Activated naive CD4-positive, alpha-beta T cell (primary cell): ENCODE measurements around the gene RUNX1.
A peak's percentile ranks its signal among the peaks of the same experiment; 100 is the strongest.

ENCODE experiments used
- DNase-seq, 4 experiments: peaks; one replicate each; lab custom pipeline; 2025; lab: John Stamatoyannopoulos, UW

Gene RUNX1

GRCh38 chr21:35036465-35037383 is 12.4 kb downstream of the RUNX1 start:
- no peak for DNase-seq

- no peak for DNase-seq
Measured at GRCh38 chr21:35035581-35035980, 13.5 kb downstream of the RUNX1 start.

GRCh38 chr21:35035116-35035515 is 14.0 kb downstream of the RUNX1 start:
- no peak for DNase-seq

DNA sequence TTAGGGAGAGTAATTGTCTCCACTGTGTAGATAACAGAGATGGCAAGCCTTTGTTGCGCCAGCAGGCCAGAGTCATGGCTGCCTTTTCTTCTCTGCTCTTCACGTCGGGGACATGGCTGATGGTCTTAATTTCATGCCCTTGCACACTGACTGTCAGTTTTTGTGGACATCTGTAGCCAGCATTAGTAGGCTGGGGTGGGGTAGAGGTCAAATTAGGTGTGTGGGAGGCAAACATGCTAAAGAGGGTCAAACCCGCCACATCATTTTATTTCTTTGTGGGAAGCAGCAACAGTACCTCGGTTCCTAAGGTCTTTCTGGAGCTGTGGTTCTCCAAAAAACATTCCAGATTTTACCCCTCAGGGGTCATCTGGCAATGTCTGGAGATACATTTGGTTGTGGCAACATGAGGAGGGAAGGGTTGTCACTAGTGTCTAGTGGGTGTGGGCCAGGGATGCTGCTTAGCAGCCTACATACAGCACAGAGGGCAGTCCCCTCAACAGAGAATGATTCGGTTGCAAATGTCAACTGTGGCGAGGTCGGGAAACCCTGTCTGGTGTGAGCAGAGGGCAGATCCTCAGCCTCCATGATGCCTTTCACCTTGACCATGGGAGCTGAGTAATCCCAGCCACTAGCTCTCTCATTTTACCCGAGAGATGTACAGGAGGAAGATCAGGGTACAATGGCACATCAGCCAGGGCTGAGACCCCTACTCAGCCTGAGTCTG is 14.7 kb downstream of the RUNX1 start:
- no peak for DNase-seq

DNA sequence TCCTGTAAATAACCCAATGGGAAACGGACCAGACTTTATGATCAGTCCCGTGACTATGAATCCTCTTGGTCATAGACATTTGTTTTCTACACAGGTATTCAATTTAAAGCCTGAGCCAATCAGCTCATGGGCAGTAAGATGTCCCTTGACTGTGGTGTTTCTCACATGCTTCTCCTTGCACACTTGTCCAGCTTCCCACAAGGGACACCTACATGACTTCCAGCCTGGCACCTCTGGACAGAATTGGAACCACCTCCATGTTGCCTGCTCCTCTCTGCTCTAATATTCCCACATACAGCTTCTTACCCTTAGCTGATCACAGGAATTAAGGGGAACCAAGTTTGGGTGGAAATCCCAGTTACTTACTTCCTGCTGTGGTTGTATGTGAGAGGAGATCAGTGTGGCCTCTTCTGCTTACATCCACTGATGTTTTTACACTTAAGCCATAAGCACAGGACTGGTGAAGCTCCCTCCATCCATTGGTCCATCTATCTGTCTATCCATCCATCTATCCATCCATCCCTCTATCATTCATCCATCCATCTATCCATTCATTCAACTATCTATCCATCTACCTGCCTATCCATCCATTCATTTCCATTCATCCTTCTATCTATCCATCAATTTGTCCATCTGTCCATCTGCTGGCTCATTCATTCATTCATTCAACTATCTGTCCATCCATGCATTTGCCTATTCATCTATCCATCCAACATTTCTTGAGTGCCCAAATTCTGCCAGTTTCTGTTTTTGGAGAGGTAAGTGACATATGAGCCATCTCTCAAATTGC is 16.4 kb downstream of the RUNX1 start:
- DNase-seq: no peak

DNA sequence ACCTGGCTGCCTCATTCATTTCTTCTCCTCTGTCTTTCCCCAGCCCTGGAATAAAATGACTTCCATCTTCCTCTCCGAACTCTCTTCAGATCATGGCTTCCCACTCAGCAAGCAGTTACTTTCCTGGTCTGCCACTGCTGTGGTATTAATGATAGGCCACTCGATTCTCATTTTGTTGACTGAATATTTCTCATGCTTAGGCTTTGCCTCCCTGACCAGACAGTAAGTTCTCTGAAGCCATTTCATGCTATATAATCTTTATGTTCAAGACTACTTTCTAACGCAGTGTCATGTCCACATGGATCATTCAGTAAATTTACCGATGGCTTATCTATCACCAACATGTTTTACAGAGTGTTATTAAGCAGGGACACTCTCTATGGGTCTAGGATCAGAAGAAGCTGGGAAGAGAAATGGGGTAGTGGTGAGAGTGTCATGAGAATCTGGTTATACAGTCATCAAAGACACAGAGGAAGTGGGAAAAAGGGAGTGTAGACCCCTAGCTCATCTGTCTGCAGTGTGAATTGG is 20.6 kb downstream of the RUNX1 start:
- no peak for DNase-seq

DNA sequence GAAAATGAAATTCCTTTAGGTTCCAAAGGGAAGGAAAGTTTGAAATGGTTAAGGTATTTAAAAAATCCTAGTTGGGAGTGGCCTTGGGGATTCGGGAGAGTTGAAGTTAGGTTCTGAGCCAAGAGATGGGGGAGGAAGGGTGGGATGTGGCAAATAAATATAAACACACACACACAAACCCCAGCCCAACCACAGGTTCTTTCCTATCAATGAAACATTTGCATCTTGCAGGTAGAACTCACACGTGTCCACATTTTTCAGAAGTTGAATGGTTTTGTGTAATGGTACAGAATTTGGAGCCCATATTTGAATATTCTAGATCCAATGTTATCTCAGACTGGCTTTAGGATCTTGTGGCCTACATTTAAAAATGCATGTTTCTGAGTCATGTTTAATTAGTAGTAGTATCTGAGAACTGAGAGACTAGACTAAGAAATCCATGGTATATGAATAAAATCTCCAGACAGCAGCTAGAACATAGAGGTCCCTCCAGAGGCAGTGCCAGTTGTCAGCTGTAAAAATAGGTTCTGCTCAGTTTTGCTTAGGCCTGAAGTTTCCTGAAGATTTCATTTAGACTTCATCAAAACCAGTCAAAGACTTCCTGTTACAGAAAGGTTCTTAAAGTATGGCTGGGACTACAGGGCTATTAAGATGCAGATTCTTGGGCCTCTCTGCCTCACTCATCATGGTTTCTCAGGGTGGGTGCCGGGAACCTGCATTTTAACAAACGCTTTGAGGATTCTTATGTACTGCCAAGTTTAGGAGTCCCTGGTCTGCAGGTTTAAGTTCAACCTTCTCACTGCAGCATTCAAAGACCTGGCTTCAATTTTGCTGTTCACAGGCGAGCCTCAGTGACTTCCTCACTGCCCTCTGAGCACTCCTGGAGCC is 21.3 kb downstream of the RUNX1 start:
- DNase-seq: no peak

DNA sequence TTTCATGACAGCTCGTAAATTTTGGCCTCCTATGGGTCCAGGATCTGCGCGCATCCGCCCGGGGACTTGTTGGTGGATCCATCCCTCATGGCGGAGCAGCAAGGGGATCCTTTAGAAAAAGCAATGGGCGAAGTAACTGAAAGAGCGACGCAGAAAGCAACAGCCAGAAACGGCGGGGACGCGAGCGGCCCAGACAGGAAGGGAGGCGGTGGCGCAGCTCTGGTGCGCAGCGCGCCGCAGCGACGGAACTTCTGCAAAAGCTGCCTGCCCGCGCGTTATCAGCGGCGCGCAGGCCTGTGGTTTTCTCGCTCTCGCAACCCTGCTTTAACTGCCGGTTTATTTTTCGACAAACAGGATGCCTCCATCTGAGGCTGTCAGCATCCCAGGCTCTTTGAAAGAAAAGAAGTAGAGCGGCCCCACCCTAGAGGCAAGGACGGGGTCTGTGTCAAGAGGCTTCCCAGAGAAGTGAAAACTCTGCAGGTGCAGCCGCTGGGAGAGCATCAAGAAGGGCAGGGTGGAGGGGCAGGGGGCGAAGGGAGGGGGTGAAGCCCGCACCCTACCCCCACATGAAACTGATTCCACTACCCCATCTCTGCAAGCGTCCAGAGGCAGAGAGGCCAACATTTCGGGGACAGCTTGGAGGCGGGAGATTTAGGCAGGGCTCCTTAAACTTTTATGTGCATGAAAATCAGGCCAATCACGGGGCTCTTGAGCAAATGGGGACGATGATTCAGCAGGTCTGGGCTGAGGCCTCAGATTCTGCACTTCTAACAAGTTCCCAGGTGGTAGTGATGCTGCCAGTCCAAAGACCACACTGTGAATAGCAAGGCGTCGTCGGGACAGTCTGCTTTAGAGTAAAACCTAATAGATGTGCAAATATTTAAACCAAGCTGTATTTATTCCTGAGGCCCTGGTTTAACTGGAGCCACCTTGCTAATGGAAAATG is 22.2 kb downstream of the RUNX1 start:
- DNase-seq: peak; percentile 25 to 83 (median 53)

DNA sequence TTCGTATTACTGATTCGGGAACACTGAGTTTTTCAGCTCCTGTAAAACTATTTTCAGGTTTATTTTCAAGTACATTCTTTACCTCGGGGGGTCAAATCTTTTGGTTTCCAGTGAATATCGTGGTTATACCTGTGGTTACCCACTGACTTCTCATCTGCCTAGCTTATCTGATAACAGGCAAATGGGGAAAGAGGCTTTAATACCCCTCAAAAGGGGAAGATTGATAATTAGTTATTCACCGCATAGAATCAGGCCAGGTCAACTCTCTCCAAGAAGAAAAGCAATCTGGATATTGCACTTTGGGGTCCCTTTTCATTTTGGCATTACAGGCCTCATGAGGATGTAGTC is 23.0 kb downstream of the RUNX1 start:
- DNase-seq: no peak

- DNase-seq: no peak
Measured at GRCh38 chr21:35025206-35026152, 23.6 kb downstream of the RUNX1 start.

DNA sequence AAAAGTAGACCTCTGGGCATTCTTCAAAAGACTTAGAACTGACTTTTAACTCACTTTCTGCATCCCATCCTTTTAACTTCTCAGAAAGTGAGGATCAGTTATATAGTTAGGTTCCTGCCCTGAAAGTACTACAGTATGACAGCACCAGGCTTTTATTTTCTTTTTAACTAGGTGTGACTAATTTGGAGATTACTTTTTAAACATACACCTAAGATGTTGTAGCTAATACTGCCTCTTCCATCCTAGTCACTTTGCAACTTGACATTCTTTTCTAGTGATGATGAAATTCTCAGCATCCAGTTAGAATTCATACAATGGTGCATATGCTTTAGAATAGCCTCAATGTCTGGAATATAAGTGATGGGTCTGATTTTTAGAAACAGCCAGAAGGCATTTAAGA is 24.6 kb downstream of the RUNX1 start:
- no peak for DNase-seq

GRCh38 chr21:35024071-35024420 is 25.1 kb downstream of the RUNX1 start:
- DNase-seq: no peak

DNA sequence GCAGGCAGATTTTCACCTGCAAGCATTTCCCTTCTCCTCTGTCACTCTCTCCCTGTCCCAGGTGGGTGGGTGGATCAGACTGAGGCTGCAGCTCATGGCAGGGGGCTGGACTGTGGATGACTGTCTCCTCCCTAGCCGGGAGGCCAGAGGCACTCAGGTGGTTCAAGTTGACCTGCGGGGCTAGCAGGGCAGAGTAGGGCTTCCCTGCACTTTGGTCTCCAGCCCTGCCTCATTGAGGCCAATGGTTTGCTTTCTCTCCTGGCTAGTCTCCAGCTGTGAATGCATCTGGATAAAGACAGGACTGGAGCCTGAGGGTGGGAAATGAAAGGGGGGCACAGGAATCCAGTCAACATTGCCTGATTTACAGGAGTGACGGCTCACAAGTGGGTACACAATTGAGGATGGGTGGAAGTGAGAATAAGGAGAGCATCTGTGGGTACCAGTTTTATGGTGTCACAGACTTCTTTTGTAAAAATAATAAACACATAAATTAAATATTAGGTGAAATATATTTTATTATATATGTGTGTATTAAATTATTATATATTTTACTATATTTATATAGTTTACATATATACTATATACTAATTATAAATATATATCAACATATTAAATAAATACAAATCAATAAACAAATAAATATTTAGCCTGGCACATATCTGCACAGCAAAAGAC is 25.6 kb downstream of the RUNX1 start:
- DNase-seq: no peak

- DNase-seq: no peak
Measured at GRCh38 chr21:35021546-35021945, 27.6 kb downstream of the RUNX1 start.

GRCh38 chr21:35020902-35021301 is 28.2 kb downstream of the RUNX1 start:
- no peak for DNase-seq

GRCh38 chr21:35020436-35020835 is 28.7 kb downstream of the RUNX1 start:
- no peak for DNase-seq

- DNase-seq: no peak
Measured at GRCh38 chr21:35019631-35020032, 29.5 kb downstream of the RUNX1 start.

GRCh38 chr21:35017256-35017655 is 31.8 kb downstream of the RUNX1 start:
- no peak for DNase-seq
